Urinary bladder (tissue), 4 donors: ENCODE data around the gene ITGA3. TPM values are rescaled to one million over a fixed set of nuclear protein-coding genes. Genes with fewer than 3 reads are reported as not detected.

Experiments used
- DNase-seq: peaks from one replicate; pipeline ENCODE4 v3.0.0-alpha.2; 2015; ENCODE audit errors: extremely low spot score
- H3K27ac ChIP-seq: one replicate; pipeline ENCODE4 v1.5.1; 2013; ENCODE audit warnings: low read depth, mild to moderate bottlenecking, moderate library complexity
- H3K36me3 ChIP-seq: one replicate; pipeline ENCODE4 v1.6.1; 2013; ENCODE audit warnings: mild to moderate bottlenecking, moderate library complexity; ENCODE audit not compliant: insufficient read depth
- H3K4me1 ChIP-seq: one replicate; pipeline ENCODE4 v1.6.1; 2013; ENCODE audit warnings: mild to moderate bottlenecking, moderate library complexity; ENCODE audit not compliant: insufficient read depth
- H3K4me3 ChIP-seq: one replicate; pipeline ENCODE4 v1.5.1; 2013; ENCODE audit warnings: low read depth, low read length
- WGBS: extraction: QIAGEN DNeasy Blood & Tissue Kit; methylation state at CpG from one replicate; pipeline ENCODE4 v1.1.7; 2013; 5-methylcytosine and 5-hydroxymethylcytosine counted together
- polyA plus RNA-seq: library from polyadenylated mRNA; stranded (reverse); fragments of 200-250 nt; gene quantifications from one replicate; pipeline ENCODE4 v1.2.3, GENCODE V29; 2013
- total RNA-seq: library from RNA; depleted of rRNA; stranded (reverse); fragments of >200 nt; gene quantifications from one replicate; pipeline ENCODE4 v1.2.3, GENCODE V29; 2014
- donor health status: healthy with polysubstance abuse.
- donor health status: healthy.

Gene ITGA3
- total and polyA plus RNA-seq, 2 donors, result 26.0 to 54.9 TPM

- no peak overlapping the region for H3K4me3 ChIP-seq
- peaks cover 9% of the 10 kb centered on the region for H3K36me3 ChIP-seq
- H3K27ac ChIP-seq, result no peak overlapping the region
- no peak for DNase-seq
- no peaks in the 10 kb centered on the region for H3K4me1 ChIP-seq
- WGBS, result 93% methylated on average over 11 of the region's 11 CpGs
Observed at GRCh38 chr17:50136096-50136687, 80.3 kb downstream of the ITGA3 start.

GRCh38 chr17:50137042-50137441, 81.1 kb downstream of the ITGA3 start:
- WGBS, result 89% methylated on average over 4 of the region's 4 CpGs
- H3K27ac ChIP-seq, result no peak overlapping the region
- DNase-seq, result no peak
- no peaks in the 10 kb centered on the region for H3K4me1 ChIP-seq
- H3K36me3 ChIP-seq, result peaks cover 9% of the 10 kb centered on the region
- H3K4me3 ChIP-seq, result no peak overlapping the region

GRCh38 chr17:50139185-50139783, 83.4 kb downstream of the ITGA3 start:
- WGBS, result 89% methylated on average over 15 of the region's 15 CpGs
- DNase-seq, result no peak
- Histone ChIP-seq H3K27ac (no peak overlapping the region), H3K4me1 (no peaks in the 10 kb centered on the region), H3K4me3 (no peak overlapping the region), H3K36me3 (peaks cover 9% of the 10 kb centered on the region)

Other genes with a start within 250 kb of the ITGA3 start
- gene TAC4, start 208.0 kb upstream of the ITGA3 start, total RNA-seq, result 0.63 TPM
- gene TAC4, start 208.0 kb upstream of the ITGA3 start, polyA plus RNA-seq, result not detected
- gene DLX4, start 86.9 kb upstream of the ITGA3 start, total RNA-seq, result not detected
- 0.20 TPM for gene DLX4, start 86.9 kb upstream of the ITGA3 start, polyA plus RNA-seq
- gene DLX3, start 60.9 kb upstream of the ITGA3 start, total RNA-seq, result not detected
- gene DLX3, start 60.9 kb upstream of the ITGA3 start, polyA plus RNA-seq, result 0.16 TPM
- 15.9 TPM for gene PDK2, start 39.2 kb downstream of the ITGA3 start, total RNA-seq
- 55.0 TPM for gene PDK2, start 39.2 kb downstream of the ITGA3 start, polyA plus RNA-seq
- 2.2 TPM for gene SAMD14, start 74.0 kb downstream of the ITGA3 start, total RNA-seq
- gene SAMD14, start 74.0 kb downstream of the ITGA3 start, polyA plus RNA-seq, result 3.7 TPM
- 16.6 TPM for gene PPP1R9B, start 94.6 kb downstream of the ITGA3 start, total RNA-seq
- gene PPP1R9B, start 94.6 kb downstream of the ITGA3 start, polyA plus RNA-seq, result 29.6 TPM
- 15.4 TPM for gene SGCA, start 109.9 kb downstream of the ITGA3 start, total RNA-seq
- 89.1 TPM for gene SGCA, start 109.9 kb downstream of the ITGA3 start, polyA plus RNA-seq
- gene COL1A1, start 145.5 kb downstream of the ITGA3 start, total RNA-seq, result 5,262 TPM
- 802 TPM for gene COL1A1, start 145.5 kb downstream of the ITGA3 start, polyA plus RNA-seq
- gene TMEM92, start 218.4 kb downstream of the ITGA3 start, total RNA-seq, result 1.0 TPM
- 2.5 TPM for gene TMEM92, start 218.4 kb downstream of the ITGA3 start, polyA plus RNA-seq